WTC11 (cell line): ENCODE measurements around the gene RPS6KB2. TPM values are rescaled to one million over a fixed set of nuclear protein-coding genes. Genes with fewer than 3 reads are reported as not detected.

Experiments used
- ATAC-seq: fragments of 200-7000 bp; cut with Tn5 transposase; 2 replicates; pipeline ENCODE4 v1.10.0; 2021; ENCODE audit warnings: mild to moderate bottlenecking, moderate library complexity
- CTCF ChIA-PET: fragments of 300-600 bp; sonication (Branson Sonifier 250); formaldehyde crosslinking; loops from one replicate; lab custom pipeline; 2021; ENCODE audit warnings: antibody characterized with exemption; lab: Charles Lee
- POLR2A ChIA-PET: fragments of 350-600 bp; sonication (Branson Sonifier 250); formaldehyde crosslinking; loops from one replicate; lab custom pipeline; 2021; ENCODE audit warnings: antibody characterized with exemption; lab: Charles Lee
- DNase-seq: peaks from one replicate; pipeline ENCODE4 v3.0.0; 2021; ENCODE audit warnings: low spot score
- H3K27ac Mint-ChIP-seq: 2 replicates; pipeline ENCODE4 v1.8.0; 2021; ENCODE audit warnings: mixed read lengths
- H3K27me3 Mint-ChIP-seq: 2 replicates; pipeline ENCODE4 v1.8.0; 2021; ENCODE audit warnings: low read depth, mild to moderate bottlenecking, moderate library complexity, mixed read lengths
- H3K36me3 Mint-ChIP-seq: 2 replicates; pipeline ENCODE4 v1.8.0; 2021; ENCODE audit warnings: mixed read lengths
- H3K4me1 Mint-ChIP-seq: 2 replicates; pipeline ENCODE4 v1.8.0; 2022; ENCODE audit warnings: mixed read lengths
- H3K4me3 Mint-ChIP-seq: 2 replicates; pipeline ENCODE4 v1.8.0; 2021; ENCODE audit warnings: mild to moderate bottlenecking, moderate library complexity, mixed read lengths
- H3K9me3 Mint-ChIP-seq: 2 replicates; pipeline ENCODE4 v1.8.0; 2021; ENCODE audit warnings: mixed read lengths
- EMX1 ChIP-seq: fragments of 250-450 bp; sonication (Bioruptor Pico); IDR thresholded peaks from 2 replicates; pipeline ENCODE4 v1.8.0; 2021; ENCODE audit warnings: mild to moderate bottlenecking
- GABPB1 ChIP-seq: sonication (generic); formaldehyde crosslinking; IDR thresholded peaks from 2 replicates; pipeline ENCODE4 v1.8.1; 2023; ENCODE audit warnings: mild to moderate bottlenecking, missing genetic modification reagents
- JUN ChIP-seq: sonication (generic); formaldehyde crosslinking; IDR thresholded peaks from 2 replicates; pipeline ENCODE4 v1.8.0; 2023; ENCODE audit warnings: mild to moderate bottlenecking, missing genetic modification reagents
- MYBL2 ChIP-seq: sonication (generic); formaldehyde crosslinking; IDR thresholded peaks from 2 replicates; pipeline ENCODE4 v1.8.1; 2023; ENCODE audit warnings: mild to moderate bottlenecking, moderate library complexity, missing genetic modification reagents
- NFYB ChIP-seq: sonication (generic); formaldehyde crosslinking; conservative IDR thresholded peaks from 2 replicates; pipeline ENCODE4 v1.8.0; 2022; ENCODE audit warnings: low read depth, missing genetic modification reagents
- NR2C2 ChIP-seq: sonication (generic); formaldehyde crosslinking; IDR thresholded peaks from 2 replicates; pipeline ENCODE4 v1.8.0; 2022; ENCODE audit warnings: mild to moderate bottlenecking, missing genetic modification reagents
- TCF7 ChIP-seq: sonication (generic); formaldehyde crosslinking; IDR thresholded peaks from 2 replicates; pipeline ENCODE4 v1.8.0; 2022; ENCODE audit warnings: mild to moderate bottlenecking, low read depth, missing genetic modification reagents, moderate library complexity
- TEAD4 ChIP-seq: sonication (generic); formaldehyde crosslinking; IDR thresholded peaks from 2 replicates; pipeline ENCODE4 v1.8.0; 2022; ENCODE audit warnings: mild to moderate bottlenecking, missing genetic modification reagents
- ZNF121 ChIP-seq: sonication (generic); formaldehyde crosslinking; IDR thresholded peaks from 2 replicates; pipeline ENCODE4 v1.8.0; 2023; ENCODE audit warnings: missing genetic modification reagents
- ZNF138 ChIP-seq: sonication (generic); formaldehyde crosslinking; conservative IDR thresholded peaks from 2 replicates; pipeline ENCODE4 v1.8.1; 2022; ENCODE audit warnings: mild to moderate bottlenecking, moderate library complexity, missing genetic modification reagents
- ZNF263 ChIP-seq: sonication (generic); formaldehyde crosslinking; IDR thresholded peaks from 2 replicates; pipeline ENCODE4 v1.8.1; 2022; ENCODE audit warnings: low read depth, mild to moderate bottlenecking, moderate library complexity, missing genetic modification reagents
- total RNA-seq: library from RNA; stranded (reverse); gene quantifications from 3 replicates; pipeline ENCODE4 v1.2.3, GENCODE V29; 2021
- TF ChIP-seq, protein P1 (sequence below): sonication (generic); formaldehyde crosslinking; IDR thresholded peaks from 2 replicates; pipeline ENCODE4 v1.8.1; 2022; ENCODE audit warnings: mild to moderate bottlenecking, moderate library complexity, missing genetic modification reagents
- TF ChIP-seq, protein P2 (sequence below): sonication (generic); formaldehyde crosslinking; IDR thresholded peaks from 2 replicates; pipeline ENCODE4 v1.8.1; 2023; ENCODE audit warnings: mild to moderate bottlenecking, missing genetic modification reagents, moderate library complexity
- TF ChIP-seq, protein P3 (sequence below): sonication (generic); formaldehyde crosslinking; IDR thresholded peaks from 2 replicates; pipeline ENCODE4 v1.8.0; 2022; ENCODE audit warnings: mild to moderate bottlenecking, missing genetic modification reagents
- TF ChIP-seq, protein P4 (sequence below): fragments of 250-450 bp; sonication (Bioruptor Pico); IDR thresholded peaks from 2 replicates; pipeline ENCODE4 v2.1.2; 2022; ENCODE audit warnings: mild to moderate bottlenecking, moderate library complexity
- TF ChIP-seq, protein P5 (sequence below): sonication (generic); formaldehyde crosslinking; IDR thresholded peaks from 2 replicates; pipeline ENCODE4 v1.8.1; 2023; ENCODE audit warnings: mild to moderate bottlenecking, missing genetic modification reagents
- TF ChIP-seq, protein P6 (sequence below): sonication (generic); formaldehyde crosslinking; IDR thresholded peaks from 2 replicates; pipeline ENCODE4 v1.8.0; 2023; ENCODE audit warnings: mild to moderate bottlenecking, missing genetic modification reagents
- TF ChIP-seq, protein P7 (sequence below): sonication (generic); formaldehyde crosslinking; IDR thresholded peaks from 2 replicates; pipeline ENCODE4 v1.8.0; 2023; ENCODE audit warnings: missing genetic modification reagents, mild to moderate bottlenecking, borderline replicate concordance
- TF ChIP-seq, protein P8 (sequence below): sonication (generic); formaldehyde crosslinking; IDR thresholded peaks from 2 replicates; pipeline ENCODE4 v1.8.0; 2022; ENCODE audit warnings: mild to moderate bottlenecking, missing genetic modification reagents

The RPS6KB2 gene
- total RNA-seq, 1 experiment from 2014 or later = 54.7 TPM

DNA sequence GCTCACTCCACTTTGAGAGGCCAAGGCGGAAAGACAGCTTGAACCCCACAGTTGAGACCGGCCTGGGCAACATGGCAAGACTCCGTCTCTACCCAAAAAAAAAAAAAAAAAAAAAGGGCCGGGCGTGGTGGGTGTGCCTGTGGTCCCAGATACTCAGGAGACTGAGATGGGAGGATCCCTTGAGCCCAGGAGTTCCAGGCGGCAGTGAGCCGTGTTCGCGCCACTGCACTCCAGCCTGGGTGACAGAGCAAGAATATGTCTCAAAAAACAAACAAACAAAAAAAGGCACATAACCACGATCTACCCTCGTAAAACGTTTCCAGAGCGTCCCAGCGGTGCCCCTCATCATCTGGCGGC, 37.4 kb upstream of the RPS6KB2 start (continued):
- no peak for TF ChIP-seq ZNF121 (CRISPR knock-in tag)
- TF ChIP-seq, all 79 proteins: peak for 0

DNA sequence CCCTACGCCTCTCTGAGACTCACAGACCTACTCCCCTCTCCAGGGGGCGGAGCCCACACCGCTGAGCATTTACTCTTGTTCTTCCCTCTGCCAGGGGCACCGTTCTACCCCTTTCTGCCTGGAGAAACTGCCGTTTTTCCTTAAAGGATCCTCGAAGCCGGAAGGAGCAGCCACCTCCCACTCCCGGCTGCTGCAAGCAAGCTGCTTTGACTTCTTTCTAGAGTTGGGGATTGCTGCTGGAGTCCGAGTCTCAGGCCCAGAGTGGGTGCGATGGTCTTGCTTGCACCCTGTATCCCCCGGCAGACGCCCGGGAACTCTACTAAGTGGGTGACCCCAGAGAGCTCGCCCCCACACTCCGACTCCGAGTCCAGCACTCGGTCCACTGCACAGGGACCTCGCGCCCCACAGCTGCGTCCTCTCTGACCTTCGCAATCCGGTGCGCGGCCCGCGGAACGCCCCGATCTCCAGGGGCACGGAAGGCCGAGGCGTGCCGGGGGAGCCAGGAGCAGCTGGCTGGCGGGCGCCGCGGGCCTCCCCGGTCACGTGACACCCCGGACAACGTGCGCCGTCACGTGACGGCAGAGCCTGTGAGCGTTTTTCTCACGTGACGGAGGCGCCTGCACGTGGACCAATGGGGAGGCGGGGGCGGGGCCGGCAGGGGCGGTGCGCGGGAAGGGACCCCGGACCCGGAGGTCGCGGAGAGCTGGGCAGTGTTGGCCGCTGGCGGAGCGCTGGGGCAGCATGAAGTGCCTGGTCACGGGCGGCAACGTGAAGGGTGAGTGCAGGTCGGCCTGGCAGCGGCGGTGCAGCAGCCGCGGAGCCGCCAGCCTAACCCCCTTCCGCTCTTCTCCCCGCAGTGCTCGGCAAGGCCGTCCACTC, 36.8 kb upstream of the RPS6KB2 start, which contains the start of gene RAD9A:
Gene RAD9A, plus strand, starts transcription at position 683 of the 879 bp plus-strand sequence. Its CDS starts 59 bp downstream, at position 742.
- ATAC-seq (peak; percentile 52), DNase-seq (peak; percentile 93)
- no peaks in the 10 kb centered on the region for H3K27me3 Mint-ChIP-seq
- H3K9me3 Mint-ChIP-seq = no peaks in the 10 kb centered on the region
- POLR2A ChIA-PET = interaction anchor here (0.6 to 1.7 kb wide), 5 partner anchors 10 to 64 kb away, joined by 3 to 21 read pairs (median 5); partner anchors contain the start of genes CABP4, CLCF1 and PPP1CA
- peaks cover 36% of the 10 kb centered on the region for H3K4me1 Mint-ChIP-seq
- CTCF ChIA-PET = interaction anchor here (0.5 to 7.3 kb wide), 24 partner anchors 10 to 455 kb away, joined by 3 to 112 read pairs (median 4); partner anchors contain the start of genes AIP, KDM2A, NUDT8 and PITPNM1
- H3K36me3 Mint-ChIP-seq = peaks cover 11% of the 10 kb centered on the region
- H3K4me3 Mint-ChIP-seq = peak within 1 kb of the TSS; percentile 75
- H3K27ac Mint-ChIP-seq = peak within 1 kb of the TSS; percentile 85
- TF ChIP-seq, protein P1, sequence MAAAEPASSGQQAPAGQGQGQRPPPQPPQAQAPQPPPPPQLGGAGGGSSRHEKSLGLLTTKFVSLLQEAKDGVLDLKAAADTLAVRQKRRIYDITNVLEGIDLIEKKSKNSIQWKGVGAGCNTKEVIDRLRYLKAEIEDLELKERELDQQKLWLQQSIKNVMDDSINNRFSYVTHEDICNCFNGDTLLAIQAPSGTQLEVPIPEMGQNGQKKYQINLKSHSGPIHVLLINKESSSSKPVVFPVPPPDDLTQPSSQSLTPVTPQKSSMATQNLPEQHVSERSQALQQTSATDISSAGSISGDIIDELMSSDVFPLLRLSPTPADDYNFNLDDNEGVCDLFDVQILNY = peak; percentile 98
- TF ChIP-seq, protein P2, sequence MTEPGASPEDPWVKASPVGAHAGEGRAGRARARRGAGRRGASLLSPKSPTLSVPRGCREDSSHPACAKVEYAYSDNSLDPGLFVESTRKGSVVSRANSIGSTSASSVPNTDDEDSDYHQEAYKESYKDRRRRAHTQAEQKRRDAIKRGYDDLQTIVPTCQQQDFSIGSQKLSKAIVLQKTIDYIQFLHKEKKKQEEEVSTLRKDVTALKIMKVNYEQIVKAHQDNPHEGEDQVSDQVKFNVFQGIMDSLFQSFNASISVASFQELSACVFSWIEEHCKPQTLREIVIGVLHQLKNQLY (CRISPR knock-in tag) = no peak
- 0 out of 2 replicates have a peak, but pooled peaks have one; percentile 84 for TF ChIP-seq ZNF138 (CRISPR knock-in tag)
- TF ChIP-seq, protein P3, sequence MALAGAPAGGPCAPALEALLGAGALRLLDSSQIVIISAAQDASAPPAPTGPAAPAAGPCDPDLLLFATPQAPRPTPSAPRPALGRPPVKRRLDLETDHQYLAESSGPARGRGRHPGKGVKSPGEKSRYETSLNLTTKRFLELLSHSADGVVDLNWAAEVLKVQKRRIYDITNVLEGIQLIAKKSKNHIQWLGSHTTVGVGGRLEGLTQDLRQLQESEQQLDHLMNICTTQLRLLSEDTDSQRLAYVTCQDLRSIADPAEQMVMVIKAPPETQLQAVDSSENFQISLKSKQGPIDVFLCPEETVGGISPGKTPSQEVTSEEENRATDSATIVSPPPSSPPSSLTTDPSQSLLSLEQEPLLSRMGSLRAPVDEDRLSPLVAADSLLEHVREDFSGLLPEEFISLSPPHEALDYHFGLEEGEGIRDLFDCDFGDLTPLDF (CRISPR knock-in tag) = peak; percentile 94
- TF ChIP-seq, protein P4, sequence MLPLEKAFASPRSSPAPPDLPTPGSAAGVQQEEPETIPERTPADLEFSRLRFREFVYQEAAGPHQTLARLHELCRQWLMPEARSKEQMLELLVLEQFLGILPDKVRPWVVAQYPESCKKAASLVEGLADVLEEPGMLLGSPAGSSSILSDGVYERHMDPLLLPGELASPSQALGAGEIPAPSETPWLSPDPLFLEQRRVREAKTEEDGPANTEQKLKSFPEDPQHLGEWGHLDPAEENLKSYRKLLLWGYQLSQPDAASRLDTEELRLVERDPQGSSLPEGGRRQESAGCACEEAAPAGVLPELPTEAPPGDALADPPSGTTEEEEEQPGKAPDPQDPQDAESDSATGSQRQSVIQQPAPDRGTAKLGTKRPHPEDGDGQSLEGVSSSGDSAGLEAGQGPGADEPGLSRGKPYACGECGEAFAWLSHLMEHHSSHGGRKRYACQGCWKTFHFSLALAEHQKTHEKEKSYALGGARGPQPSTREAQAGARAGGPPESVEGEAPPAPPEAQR (CRISPR knock-in tag) = no peak
- peak; percentile 49; the same call in 1 of the 2 replicates for TF ChIP-seq ZNF263 (CRISPR knock-in tag)
- TF ChIP-seq NR2C2 = peak; percentile 76
- no peak for TF ChIP-seq EMX1
- TF ChIP-seq TEAD4 = 0 out of 2 replicates have a peak, but pooled peaks have one; percentile 50
- TF ChIP-seq TCF7 (CRISPR knock-in tag) = 0 out of 2 replicates have a peak, but pooled peaks have one; percentile 39
- TF ChIP-seq MYBL2 (CRISPR knock-in tag) = peak; percentile 96
- TF ChIP-seq, protein P5, sequence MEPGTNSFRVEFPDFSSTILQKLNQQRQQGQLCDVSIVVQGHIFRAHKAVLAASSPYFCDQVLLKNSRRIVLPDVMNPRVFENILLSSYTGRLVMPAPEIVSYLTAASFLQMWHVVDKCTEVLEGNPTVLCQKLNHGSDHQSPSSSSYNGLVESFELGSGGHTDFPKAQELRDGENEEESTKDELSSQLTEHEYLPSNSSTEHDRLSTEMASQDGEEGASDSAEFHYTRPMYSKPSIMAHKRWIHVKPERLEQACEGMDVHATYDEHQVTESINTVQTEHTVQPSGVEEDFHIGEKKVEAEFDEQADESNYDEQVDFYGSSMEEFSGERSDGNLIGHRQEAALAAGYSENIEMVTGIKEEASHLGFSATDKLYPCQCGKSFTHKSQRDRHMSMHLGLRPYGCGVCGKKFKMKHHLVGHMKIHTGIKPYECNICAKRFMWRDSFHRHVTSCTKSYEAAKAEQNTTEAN = no peak
- TF ChIP-seq, protein P6, sequence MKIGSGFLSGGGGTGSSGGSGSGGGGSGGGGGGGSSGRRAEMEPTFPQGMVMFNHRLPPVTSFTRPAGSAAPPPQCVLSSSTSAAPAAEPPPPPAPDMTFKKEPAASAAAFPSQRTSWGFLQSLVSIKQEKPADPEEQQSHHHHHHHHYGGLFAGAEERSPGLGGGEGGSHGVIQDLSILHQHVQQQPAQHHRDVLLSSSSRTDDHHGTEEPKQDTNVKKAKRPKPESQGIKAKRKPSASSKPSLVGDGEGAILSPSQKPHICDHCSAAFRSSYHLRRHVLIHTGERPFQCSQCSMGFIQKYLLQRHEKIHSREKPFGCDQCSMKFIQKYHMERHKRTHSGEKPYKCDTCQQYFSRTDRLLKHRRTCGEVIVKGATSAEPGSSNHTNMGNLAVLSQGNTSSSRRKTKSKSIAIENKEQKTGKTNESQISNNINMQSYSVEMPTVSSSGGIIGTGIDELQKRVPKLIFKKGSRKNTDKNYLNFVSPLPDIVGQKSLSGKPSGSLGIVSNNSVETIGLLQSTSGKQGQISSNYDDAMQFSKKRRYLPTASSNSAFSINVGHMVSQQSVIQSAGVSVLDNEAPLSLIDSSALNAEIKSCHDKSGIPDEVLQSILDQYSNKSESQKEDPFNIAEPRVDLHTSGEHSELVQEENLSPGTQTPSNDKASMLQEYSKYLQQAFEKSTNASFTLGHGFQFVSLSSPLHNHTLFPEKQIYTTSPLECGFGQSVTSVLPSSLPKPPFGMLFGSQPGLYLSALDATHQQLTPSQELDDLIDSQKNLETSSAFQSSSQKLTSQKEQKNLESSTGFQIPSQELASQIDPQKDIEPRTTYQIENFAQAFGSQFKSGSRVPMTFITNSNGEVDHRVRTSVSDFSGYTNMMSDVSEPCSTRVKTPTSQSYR = peak; percentile 91
- TF ChIP-seq, protein P7, sequence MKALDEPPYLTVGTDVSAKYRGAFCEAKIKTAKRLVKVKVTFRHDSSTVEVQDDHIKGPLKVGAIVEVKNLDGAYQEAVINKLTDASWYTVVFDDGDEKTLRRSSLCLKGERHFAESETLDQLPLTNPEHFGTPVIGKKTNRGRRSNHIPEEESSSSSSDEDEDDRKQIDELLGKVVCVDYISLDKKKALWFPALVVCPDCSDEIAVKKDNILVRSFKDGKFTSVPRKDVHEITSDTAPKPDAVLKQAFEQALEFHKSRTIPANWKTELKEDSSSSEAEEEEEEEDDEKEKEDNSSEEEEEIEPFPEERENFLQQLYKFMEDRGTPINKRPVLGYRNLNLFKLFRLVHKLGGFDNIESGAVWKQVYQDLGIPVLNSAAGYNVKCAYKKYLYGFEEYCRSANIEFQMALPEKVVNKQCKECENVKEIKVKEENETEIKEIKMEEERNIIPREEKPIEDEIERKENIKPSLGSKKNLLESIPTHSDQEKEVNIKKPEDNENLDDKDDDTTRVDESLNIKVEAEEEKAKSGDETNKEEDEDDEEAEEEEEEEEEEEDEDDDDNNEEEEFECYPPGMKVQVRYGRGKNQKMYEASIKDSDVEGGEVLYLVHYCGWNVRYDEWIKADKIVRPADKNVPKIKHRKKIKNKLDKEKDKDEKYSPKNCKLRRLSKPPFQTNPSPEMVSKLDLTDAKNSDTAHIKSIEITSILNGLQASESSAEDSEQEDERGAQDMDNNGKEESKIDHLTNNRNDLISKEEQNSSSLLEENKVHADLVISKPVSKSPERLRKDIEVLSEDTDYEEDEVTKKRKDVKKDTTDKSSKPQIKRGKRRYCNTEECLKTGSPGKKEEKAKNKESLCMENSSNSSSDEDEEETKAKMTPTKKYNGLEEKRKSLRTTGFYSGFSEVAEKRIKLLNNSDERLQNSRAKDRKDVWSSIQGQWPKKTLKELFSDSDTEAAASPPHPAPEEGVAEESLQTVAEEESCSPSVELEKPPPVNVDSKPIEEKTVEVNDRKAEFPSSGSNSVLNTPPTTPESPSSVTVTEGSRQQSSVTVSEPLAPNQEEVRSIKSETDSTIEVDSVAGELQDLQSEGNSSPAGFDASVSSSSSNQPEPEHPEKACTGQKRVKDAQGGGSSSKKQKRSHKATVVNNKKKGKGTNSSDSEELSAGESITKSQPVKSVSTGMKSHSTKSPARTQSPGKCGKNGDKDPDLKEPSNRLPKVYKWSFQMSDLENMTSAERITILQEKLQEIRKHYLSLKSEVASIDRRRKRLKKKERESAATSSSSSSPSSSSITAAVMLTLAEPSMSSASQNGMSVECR (CRISPR knock-in tag) = peak; percentile 98
- TF ChIP-seq, protein P8, sequence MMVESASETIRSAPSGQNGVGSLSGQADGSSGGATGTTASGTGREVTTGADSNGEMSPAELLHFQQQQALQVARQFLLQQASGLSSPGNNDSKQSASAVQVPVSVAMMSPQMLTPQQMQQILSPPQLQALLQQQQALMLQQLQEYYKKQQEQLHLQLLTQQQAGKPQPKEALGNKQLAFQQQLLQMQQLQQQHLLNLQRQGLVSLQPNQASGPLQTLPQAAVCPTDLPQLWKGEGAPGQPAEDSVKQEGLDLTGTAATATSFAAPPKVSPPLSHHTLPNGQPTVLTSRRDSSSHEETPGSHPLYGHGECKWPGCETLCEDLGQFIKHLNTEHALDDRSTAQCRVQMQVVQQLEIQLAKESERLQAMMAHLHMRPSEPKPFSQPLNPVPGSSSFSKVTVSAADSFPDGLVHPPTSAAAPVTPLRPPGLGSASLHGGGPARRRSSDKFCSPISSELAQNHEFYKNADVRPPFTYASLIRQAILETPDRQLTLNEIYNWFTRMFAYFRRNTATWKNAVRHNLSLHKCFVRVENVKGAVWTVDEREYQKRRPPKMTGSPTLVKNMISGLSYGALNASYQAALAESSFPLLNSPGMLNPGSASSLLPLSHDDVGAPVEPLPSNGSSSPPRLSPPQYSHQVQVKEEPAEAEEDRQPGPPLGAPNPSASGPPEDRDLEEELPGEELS (CRISPR knock-in tag) = peak; percentile 93
- TF ChIP-seq GABPB1 (CRISPR knock-in tag) = peak; percentile 70; the same call in 1 of the 2 replicates
- TF ChIP-seq JUN (CRISPR knock-in tag) = peak; percentile 81
- TF ChIP-seq NFYB = peak; percentile 91
